Measurements from ENCODE around the gene CCDC43. TPM values are rescaled to one million over a fixed set of nuclear protein-coding genes. Genes with fewer than 3 reads are reported as not detected.

Gene CCDC43
- total and polyA plus RNA-seq, 2 of the 8 experiments (the other 6 are each of a cell fraction or from before 2014, with no cell fraction given) = 4.9 to 38.1 TPM

DNA sequence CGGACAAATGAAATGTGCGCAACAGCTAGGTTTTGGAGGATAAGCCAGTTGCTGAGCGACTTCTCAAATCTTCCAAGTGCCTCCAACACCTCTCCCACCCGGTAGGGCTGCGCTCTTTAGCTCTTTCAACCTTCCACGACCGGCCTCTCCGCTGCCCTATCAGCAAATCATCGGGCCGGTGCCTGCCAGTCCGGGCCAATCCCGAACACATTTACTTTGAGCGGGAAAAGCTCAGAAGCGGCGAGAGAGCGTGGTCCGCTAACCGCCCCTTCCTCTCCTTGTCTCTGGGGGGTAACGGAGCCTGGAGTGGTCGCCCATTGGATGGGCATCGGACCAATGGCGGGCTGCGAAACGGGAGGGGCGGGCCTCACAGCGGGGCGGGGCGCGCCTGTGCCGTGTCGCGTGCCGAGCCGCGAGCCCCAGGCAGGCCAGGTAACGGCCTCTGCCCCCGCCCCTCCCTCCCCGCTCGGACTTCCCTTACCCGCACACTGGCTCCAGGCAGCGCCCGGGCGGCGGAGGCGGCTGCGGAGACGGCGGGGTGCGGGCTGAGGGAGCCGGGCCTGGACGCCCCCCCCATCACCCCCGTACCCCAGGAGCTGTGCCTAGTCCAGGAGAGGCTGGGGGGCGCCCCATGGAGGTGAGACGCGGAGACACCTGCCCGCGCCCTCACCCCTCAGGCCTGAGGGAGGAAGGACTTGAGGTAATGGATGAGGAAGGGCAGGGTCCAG is 33.4 kb downstream of the CCDC43 start, which contains the start of gene MEIOC (continued):
- TF ChIP-seq, protein P1, sequence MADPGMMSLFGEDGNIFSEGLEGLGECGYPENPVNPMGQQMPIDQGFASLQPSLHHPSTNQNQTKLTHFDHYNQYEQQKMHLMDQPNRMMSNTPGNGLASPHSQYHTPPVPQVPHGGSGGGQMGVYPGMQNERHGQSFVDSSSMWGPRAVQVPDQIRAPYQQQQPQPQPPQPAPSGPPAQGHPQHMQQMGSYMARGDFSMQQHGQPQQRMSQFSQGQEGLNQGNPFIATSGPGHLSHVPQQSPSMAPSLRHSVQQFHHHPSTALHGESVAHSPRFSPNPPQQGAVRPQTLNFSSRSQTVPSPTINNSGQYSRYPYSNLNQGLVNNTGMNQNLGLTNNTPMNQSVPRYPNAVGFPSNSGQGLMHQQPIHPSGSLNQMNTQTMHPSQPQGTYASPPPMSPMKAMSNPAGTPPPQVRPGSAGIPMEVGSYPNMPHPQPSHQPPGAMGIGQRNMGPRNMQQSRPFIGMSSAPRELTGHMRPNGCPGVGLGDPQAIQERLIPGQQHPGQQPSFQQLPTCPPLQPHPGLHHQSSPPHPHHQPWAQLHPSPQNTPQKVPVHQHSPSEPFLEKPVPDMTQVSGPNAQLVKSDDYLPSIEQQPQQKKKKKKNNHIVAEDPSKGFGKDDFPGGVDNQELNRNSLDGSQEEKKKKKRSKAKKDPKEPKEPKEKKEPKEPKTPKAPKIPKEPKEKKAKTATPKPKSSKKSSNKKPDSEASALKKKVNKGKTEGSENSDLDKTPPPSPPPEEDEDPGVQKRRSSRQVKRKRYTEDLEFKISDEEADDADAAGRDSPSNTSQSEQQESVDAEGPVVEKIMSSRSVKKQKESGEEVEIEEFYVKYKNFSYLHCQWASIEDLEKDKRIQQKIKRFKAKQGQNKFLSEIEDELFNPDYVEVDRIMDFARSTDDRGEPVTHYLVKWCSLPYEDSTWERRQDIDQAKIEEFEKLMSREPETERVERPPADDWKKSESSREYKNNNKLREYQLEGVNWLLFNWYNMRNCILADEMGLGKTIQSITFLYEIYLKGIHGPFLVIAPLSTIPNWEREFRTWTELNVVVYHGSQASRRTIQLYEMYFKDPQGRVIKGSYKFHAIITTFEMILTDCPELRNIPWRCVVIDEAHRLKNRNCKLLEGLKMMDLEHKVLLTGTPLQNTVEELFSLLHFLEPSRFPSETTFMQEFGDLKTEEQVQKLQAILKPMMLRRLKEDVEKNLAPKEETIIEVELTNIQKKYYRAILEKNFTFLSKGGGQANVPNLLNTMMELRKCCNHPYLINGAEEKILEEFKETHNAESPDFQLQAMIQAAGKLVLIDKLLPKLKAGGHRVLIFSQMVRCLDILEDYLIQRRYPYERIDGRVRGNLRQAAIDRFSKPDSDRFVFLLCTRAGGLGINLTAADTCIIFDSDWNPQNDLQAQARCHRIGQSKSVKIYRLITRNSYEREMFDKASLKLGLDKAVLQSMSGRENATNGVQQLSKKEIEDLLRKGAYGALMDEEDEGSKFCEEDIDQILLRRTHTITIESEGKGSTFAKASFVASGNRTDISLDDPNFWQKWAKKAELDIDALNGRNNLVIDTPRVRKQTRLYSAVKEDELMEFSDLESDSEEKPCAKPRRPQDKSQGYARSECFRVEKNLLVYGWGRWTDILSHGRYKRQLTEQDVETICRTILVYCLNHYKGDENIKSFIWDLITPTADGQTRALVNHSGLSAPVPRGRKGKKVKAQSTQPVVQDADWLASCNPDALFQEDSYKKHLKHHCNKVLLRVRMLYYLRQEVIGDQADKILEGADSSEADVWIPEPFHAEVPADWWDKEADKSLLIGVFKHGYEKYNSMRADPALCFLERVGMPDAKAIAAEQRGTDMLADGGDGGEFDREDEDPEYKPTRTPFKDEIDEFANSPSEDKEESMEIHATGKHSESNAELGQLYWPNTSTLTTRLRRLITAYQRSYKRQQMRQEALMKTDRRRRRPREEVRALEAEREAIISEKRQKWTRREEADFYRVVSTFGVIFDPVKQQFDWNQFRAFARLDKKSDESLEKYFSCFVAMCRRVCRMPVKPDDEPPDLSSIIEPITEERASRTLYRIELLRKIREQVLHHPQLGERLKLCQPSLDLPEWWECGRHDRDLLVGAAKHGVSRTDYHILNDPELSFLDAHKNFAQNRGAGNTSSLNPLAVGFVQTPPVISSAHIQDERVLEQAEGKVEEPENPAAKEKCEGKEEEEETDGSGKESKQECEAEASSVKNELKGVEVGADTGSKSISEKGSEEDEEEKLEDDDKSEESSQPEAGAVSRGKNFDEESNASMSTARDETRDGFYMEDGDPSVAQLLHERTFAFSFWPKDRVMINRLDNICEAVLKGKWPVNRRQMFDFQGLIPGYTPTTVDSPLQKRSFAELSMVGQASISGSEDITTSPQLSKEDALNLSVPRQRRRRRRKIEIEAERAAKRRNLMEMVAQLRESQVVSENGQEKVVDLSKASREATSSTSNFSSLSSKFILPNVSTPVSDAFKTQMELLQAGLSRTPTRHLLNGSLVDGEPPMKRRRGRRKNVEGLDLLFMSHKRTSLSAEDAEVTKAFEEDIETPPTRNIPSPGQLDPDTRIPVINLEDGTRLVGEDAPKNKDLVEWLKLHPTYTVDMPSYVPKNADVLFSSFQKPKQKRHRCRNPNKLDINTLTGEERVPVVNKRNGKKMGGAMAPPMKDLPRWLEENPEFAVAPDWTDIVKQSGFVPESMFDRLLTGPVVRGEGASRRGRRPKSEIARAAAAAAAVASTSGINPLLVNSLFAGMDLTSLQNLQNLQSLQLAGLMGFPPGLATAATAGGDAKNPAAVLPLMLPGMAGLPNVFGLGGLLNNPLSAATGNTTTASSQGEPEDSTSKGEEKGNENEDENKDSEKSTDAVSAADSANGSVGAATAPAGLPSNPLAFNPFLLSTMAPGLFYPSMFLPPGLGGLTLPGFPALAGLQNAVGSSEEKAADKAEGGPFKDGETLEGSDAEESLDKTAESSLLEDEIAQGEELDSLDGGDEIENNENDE (IDR thresholded peaks at IDR 0.05; ENCODE audit: insufficient replicate concordance, low read length) = no peak
- TF ChIP-seq CHD2 (IDR thresholded peaks at IDR 0.05; ENCODE audit: low read length) (peak; percentile 61; the same call in 1 of the 2 replicates), SP1 (IDR thresholded peaks at IDR 0.05; ENCODE audit: low read depth, low read length) (peak; percentile 77), EZH2 (IDR thresholded peaks at IDR 0.05; ENCODE audit: low read depth, low read length, severe bottlenecking) (no peak), CEBPB (IDR thresholded peaks at IDR 0.05; ENCODE audit: low read depth, low read length) (no peak), SP2 (IDR thresholded peaks at IDR 0.05; ENCODE audit: low read length) (no peak), SIX5 (IDR thresholded peaks at IDR 0.05; ENCODE audit: low read depth, low read length) (no peak), TCF12 (IDR thresholded peaks at IDR 0.05; ENCODE audit: low read depth, low read length) (0 out of 2 replicates have a peak, but pooled peaks have one; percentile 7), TAF7 (optimal IDR thresholded peaks at IDR 0.05; ENCODE audit: borderline replicate concordance, low read depth, low read length) (no peak), TAF1 (IDR thresholded peaks at IDR 0.05; ENCODE audit: low read depth, low read length) (peak; percentile 30; the same call in 1 of the 2 replicates), SIN3A (conservative IDR thresholded peaks at IDR 0.05 in 1 of 2, IDR thresholded peaks at IDR 0.05 in 1 of 2; ENCODE audit: low read depth in 1 of 2, low read length in 2 of 2) (no peak)
